Mesothelial cell of epicardium (in vitro differentiated cells): ENCODE results near the gene ZNF28. TPM values are rescaled to one million over a fixed set of nuclear protein-coding genes. Genes with fewer than 3 reads are reported as not detected.
"Not testable (repeated sequence)": the region's sequence is repeated elsewhere in the genome, so short reads cannot be mapped to it uniquely, and the experiment has no call there.

Experiments
- DNase-seq, 2 experiments: peaks; one replicate each; pipeline ENCODE4 v3.0.0; 2021; ENCODE audit warnings: low spot score in 2 of 2; ENCODE audit not compliant: unreplicated experiment in 2 of 2
- H3K27ac Mint-ChIP-seq: 2 replicates; pipeline ENCODE4 v1.8.0; 2021; ENCODE audit warnings: mixed read lengths
- H3K27me3 Mint-ChIP-seq: 2 replicates; pipeline ENCODE4 v1.8.0; 2021; ENCODE audit warnings: low read depth, mixed read lengths
- H3K36me3 Mint-ChIP-seq: 2 replicates; pipeline ENCODE4 v1.8.0; 2021; ENCODE audit warnings: mixed read lengths
- H3K4me1 Mint-ChIP-seq: 2 replicates; pipeline ENCODE4 v1.8.0; 2021; ENCODE audit warnings: mixed read lengths
- H3K4me3 Mint-ChIP-seq: 2 replicates; pipeline ENCODE4 v1.8.0; 2021; ENCODE audit warnings: mild to moderate bottlenecking, moderate library complexity, mixed read lengths
- H3K9me3 Mint-ChIP-seq: 2 replicates; pipeline ENCODE4 v1.8.0; 2021; ENCODE audit warnings: mixed read lengths
- total RNA-seq: library from RNA; stranded (reverse); gene quantifications from 3 replicates; pipeline ENCODE4 v1.2.1, GENCODE V29; 2021
- TF ChIP-seq, protein P1 (sequence below): fragments of 200-600 bp; sonication (generic); IDR thresholded peaks from one replicate; pipeline ENCODE4 v1.5.0; 2021; ENCODE audit warnings: antibody characterized with exemption; ENCODE audit not compliant: unreplicated experiment

Gene ZNF28
- total RNA-seq, 1 donor from 2014 or later, result 19.3 TPM

DNA sequence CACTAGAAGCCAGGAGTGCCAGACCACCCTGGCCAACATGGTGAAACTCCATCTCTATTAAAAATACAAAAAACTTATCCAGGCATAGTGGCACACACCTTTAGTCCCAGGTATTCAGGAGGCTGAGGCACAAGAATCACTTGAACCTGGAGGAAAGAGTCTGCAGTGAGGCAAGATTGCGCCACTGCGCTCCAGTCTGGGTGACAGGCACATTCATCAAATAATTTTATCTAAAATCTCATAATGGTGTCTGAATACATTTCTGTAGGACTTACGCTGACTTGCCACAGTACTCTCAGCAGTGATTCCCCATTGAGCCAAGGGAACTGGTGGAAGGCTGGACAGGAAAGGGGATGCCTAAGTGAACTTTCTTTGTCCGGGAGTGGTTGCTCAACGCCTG lies 4.3 kb upstream of the ZNF28 start:
- H3K27ac Mint-ChIP-seq, result no peak overlapping the region
- no peak for DNase-seq
- H3K27me3 Mint-ChIP-seq, result no peaks in the 10 kb centered on the region
- TF ChIP-seq, protein P1, sequence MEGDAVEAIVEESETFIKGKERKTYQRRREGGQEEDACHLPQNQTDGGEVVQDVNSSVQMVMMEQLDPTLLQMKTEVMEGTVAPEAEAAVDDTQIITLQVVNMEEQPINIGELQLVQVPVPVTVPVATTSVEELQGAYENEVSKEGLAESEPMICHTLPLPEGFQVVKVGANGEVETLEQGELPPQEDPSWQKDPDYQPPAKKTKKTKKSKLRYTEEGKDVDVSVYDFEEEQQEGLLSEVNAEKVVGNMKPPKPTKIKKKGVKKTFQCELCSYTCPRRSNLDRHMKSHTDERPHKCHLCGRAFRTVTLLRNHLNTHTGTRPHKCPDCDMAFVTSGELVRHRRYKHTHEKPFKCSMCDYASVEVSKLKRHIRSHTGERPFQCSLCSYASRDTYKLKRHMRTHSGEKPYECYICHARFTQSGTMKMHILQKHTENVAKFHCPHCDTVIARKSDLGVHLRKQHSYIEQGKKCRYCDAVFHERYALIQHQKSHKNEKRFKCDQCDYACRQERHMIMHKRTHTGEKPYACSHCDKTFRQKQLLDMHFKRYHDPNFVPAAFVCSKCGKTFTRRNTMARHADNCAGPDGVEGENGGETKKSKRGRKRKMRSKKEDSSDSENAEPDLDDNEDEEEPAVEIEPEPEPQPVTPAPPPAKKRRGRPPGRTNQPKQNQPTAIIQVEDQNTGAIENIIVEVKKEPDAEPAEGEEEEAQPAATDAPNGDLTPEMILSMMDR, result no peak
- H3K4me1 Mint-ChIP-seq, result peaks cover 6% of the 10 kb centered on the region
- H3K9me3 Mint-ChIP-seq, result no peaks in the 10 kb centered on the region
- H3K4me3 Mint-ChIP-seq, result no peak overlapping the region
- no peaks in the 10 kb centered on the region for H3K36me3 Mint-ChIP-seq

- Mint-ChIP-seq H3K9me3 (no peaks in the 10 kb centered on the region), H3K36me3 (no peaks in the 10 kb centered on the region), H3K27me3 (no peaks in the 10 kb centered on the region), H3K4me1 (peaks cover 12% of the 10 kb centered on the region), H3K4me3 (no peak overlapping the region), H3K27ac (no peak overlapping the region)
- TF ChIP-seq, protein P1, result no peak
- DNase-seq, result no peak
Measured at GRCh38 chr19:52823676-52824075, 2.2 kb upstream of the ZNF28 start.

GRCh38 chr19:52820472-52821203 lies 795 bp downstream of the ZNF28 start:
- DNase-seq, result peak in 1 of 2 experiments; percentile 42
- H3K27me3 Mint-ChIP-seq, H3K9me3 Mint-ChIP-seq: not testable (repeated sequence)
- Mint-ChIP-seq H3K27ac (peak overlapping the region; percentile 86), H3K4me3 (peak overlapping the region; percentile 93), H3K36me3 (peaks cover 10% of the 10 kb centered on the region), H3K4me1 (peaks cover 12% of the 10 kb centered on the region)

DNA sequence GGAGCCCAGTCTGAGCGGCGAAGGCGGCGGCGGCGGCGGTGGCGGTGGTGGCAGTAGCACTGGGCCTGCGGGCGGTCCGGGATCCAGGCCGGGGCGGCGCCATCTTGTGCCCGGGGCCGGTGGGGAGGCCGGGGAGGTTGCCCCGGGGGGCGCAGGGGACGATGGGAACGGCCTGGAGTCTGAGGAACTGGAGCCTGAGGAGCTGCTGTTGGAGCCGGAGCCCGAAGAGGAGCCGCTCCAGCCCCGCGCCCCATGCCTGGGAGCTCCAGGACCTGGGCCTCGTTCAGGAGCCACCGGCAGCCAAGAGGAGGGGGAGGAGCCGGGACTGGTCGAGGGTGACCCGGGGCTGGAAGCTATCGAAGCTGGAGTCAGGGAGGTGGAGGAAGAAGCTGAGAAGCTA lies 11.6 kb downstream of the ZNF28 start:
- H3K27ac Mint-ChIP-seq, result no peak overlapping the region
- TF ChIP-seq, protein P1, result no peak
- H3K9me3 Mint-ChIP-seq, result peaks cover 8% of the 10 kb centered on the region
- H3K4me3 Mint-ChIP-seq, result no peak overlapping the region
- H3K27me3 Mint-ChIP-seq, result no peaks in the 10 kb centered on the region
- H3K4me1 Mint-ChIP-seq, result no peaks in the 10 kb centered on the region
- DNase-seq, result no peak
- H3K36me3 Mint-ChIP-seq, result peaks cover 53% of the 10 kb centered on the region

DNA sequence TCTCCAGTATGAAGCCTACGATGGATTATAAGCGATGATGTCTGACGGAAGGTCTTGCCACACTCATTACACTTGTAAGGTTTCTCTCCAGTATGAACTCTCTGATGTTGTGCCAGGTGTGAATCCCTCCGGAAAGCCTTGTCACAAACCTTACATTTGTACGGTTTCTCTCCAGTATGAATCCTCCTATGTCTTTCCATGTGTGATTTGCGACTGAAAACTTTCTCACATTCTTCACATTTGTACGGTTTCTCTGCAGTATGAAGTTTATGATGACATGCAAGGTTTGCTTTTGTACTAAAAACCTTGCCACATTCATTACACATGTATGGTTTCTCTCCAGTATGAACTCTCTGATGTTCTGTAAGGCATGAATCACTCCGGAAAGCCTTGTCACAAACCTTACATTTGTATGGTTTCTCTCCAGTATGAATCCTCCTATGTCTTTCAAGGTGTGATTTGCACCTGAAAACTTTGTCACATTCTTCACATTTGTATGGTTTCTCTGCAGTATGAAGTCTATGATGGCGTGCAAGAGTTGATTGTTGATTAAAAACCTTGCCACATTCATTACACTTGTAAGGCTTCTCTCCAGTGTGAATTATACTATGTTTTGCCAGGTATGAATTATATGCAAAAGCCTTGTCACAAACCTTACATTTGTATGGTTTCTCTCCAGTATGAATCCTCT lies 21.3 kb downstream of the ZNF28 start:
- H3K4me1 Mint-ChIP-seq, H3K27me3 Mint-ChIP-seq, H3K4me3 Mint-ChIP-seq, DNase-seq, H3K27ac Mint-ChIP-seq: not testable (repeated sequence)
- peaks cover 74% of the 10 kb centered on the region for H3K9me3 Mint-ChIP-seq
- peaks cover 84% of the 10 kb centered on the region for H3K36me3 Mint-ChIP-seq

DNA sequence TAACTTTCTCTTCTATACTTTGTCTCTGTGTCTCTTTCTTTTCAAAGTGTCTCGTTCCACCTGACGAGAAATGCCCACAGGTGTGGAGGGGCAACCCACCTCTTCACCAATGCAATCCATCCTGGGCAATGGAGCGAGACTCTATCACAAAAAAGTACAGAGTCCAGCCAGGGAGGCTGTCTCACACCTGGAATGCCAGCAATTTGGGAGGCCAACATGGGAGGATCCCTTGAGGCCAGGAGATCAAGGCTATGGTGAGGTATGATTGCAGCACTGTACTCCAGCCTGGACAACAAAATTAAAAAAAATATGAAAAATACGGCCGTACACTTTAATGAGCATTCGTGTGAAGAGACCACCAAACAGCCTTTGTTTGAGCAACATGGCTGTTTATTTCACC lies 32.0 kb downstream of the ZNF28 start:
- Mint-ChIP-seq H3K4me1 (peaks cover 13% of the 10 kb centered on the region), H3K9me3 (peaks cover 5% of the 10 kb centered on the region), H3K27me3 (peaks cover 4% of the 10 kb centered on the region), H3K36me3 (no peaks in the 10 kb centered on the region), H3K27ac (no peak overlapping the region), H3K4me3 (no peak overlapping the region)
- TF ChIP-seq, protein P1, result no peak
- no peak for DNase-seq

GRCh38 chr19:52786464-52787354 lies 34.7 kb downstream of the ZNF28 start, which contains the start of gene ZNF600:
ZNF600 (minus strand) TSS chr19:52786791; CDS start chr19:52778888, 7,903 bp downstream.
- peak; percentile 40 to 64 for DNase-seq
- H3K27me3 Mint-ChIP-seq, H3K36me3 Mint-ChIP-seq, H3K9me3 Mint-ChIP-seq: not testable (repeated sequence)
- H3K27ac Mint-ChIP-seq, result peak within 1 kb of the TSS; percentile 94
- H3K4me1 Mint-ChIP-seq, result peaks cover 14% of the 10 kb centered on the region
- peak within 1 kb of the TSS; percentile 89 for H3K4me3 Mint-ChIP-seq
